ENCODE data around the gene SLC16A5. TPM values are rescaled to one million over a fixed set of nuclear protein-coding genes. Genes with fewer than 3 reads are reported as not detected.

SLC16A5 gene
- total RNA-seq, 1 donor, result 5.6 TPM

GRCh38 chr17:75097865-75098264 lies 10.1 kb downstream of the SLC16A5 start:
- TF ChIP-seq, protein P1, sequence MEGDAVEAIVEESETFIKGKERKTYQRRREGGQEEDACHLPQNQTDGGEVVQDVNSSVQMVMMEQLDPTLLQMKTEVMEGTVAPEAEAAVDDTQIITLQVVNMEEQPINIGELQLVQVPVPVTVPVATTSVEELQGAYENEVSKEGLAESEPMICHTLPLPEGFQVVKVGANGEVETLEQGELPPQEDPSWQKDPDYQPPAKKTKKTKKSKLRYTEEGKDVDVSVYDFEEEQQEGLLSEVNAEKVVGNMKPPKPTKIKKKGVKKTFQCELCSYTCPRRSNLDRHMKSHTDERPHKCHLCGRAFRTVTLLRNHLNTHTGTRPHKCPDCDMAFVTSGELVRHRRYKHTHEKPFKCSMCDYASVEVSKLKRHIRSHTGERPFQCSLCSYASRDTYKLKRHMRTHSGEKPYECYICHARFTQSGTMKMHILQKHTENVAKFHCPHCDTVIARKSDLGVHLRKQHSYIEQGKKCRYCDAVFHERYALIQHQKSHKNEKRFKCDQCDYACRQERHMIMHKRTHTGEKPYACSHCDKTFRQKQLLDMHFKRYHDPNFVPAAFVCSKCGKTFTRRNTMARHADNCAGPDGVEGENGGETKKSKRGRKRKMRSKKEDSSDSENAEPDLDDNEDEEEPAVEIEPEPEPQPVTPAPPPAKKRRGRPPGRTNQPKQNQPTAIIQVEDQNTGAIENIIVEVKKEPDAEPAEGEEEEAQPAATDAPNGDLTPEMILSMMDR (IDR thresholded peaks at IDR 0.05; ENCODE audit: insufficient read depth, low read depth, low read length), result no peak
- no peak for DNase-seq (ENCODE audit: low read depth)
- H3K4me3 ChIP-seq (ENCODE audit: low read depth, low read length), result no peak overlapping the region

GRCh38 chr17:75098861-75099260 lies 11.1 kb downstream of the SLC16A5 start:
- H3K4me3 ChIP-seq (ENCODE audit: low read depth, low read length), result no peak overlapping the region
- no peak for DNase-seq (ENCODE audit: low read depth)
- TF ChIP-seq, protein P1 (IDR thresholded peaks at IDR 0.05; ENCODE audit: insufficient read depth, low read depth, low read length), result no peak

DNA sequence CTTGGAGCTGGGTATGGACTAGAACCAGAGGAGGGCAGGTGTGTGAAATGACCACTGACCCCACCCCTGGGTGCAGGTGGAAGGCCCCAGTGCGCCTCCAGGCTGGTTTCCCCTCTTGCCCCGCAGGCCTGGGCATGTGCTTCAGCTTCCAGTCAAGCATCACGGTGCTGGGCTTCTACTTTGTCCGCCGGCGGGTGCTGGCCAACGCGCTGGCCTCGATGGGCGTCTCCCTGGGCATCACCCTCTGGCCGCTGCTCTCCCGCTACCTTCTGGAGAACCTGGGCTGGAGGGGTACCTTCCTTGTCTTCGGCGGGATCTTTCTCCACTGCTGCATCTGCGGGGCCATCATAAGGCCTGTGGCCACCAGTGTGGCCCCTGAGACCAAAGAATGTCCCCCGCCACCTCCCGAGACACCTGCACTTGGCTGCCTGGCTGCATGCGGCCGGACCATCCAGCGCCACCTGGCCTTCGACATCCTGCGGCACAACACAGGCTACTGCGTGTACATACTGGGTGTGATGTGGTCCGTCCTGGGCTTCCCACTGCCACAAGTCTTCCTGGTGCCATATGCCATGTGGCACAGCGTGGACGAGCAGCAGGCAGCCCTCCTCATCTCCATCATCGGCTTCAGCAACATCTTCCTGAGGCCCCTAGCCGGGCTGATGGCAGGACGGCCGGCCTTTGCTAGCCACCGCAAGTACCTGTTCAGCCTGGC lies 12.3 kb downstream of the SLC16A5 start:
- no peak for DNase-seq (ENCODE audit: low read depth)
- H3K4me3 ChIP-seq (ENCODE audit: low read depth, low read length), result no peak overlapping the region
- TF ChIP-seq, protein P1 (IDR thresholded peaks at IDR 0.05; ENCODE audit: insufficient read depth, low read depth, low read length), result no peak

GRCh38 chr17:75102385-75102821 lies 14.6 kb downstream of the SLC16A5 start:
- no peak for DNase-seq (ENCODE audit: low read depth)
- no peak overlapping the region for H3K4me3 ChIP-seq (ENCODE audit: low read depth, low read length)
- TF ChIP-seq, protein P1 (IDR thresholded peaks at IDR 0.05; ENCODE audit: insufficient read depth, low read depth, low read length), result no peak

GRCh38 chr17:75103601-75104554 lies 16.1 kb downstream of the SLC16A5 start:
- no peak overlapping the region for H3K4me3 ChIP-seq (ENCODE audit: low read depth, low read length)
- DNase-seq (ENCODE audit: low read depth), result no peak
- TF ChIP-seq, protein P1 (IDR thresholded peaks at IDR 0.05; ENCODE audit: insufficient read depth, low read depth, low read length), result no peak

- TF ChIP-seq, protein P1 (IDR thresholded peaks at IDR 0.05; ENCODE audit: insufficient read depth, low read depth, low read length), result peak; percentile 84
- no peak for DNase-seq (ENCODE audit: low read depth)
- H3K4me3 ChIP-seq (ENCODE audit: low read depth, low read length), result no peak overlapping the region
Measured at GRCh38 chr17:75105126-75106080, 17.6 kb downstream of the SLC16A5 start.
